ENCODE results near the gene SCML1. TPM values are rescaled to one million over a fixed set of nuclear protein-coding genes. Genes with fewer than 3 reads are reported as not detected.
"Not testable (repeated sequence)": the region's sequence is repeated elsewhere in the genome, so short reads cannot be mapped to it uniquely, and the experiment has no call there.

SCML1 gene
- total RNA-seq, 1 experiment from 2014 or later = 1.9 TPM

DNA sequence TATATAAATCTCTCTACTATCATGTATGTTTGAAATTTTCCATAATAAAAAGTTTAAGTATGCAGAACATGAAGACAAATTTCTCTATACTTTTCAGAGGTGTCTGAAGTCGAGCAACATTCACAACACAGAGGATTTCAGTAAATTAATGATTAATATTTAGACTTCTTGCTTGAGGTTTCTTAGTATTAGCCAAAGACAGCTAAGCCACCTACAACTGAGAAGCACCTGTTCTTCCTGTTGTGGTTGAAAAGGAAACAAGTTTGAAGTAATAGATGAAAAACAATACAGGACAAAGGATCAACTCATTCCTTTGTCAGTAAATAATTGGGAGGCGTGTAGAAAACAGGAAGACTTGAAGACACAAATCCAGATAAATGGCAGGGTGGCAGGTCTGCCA is 21.1 kb downstream of the SCML1 start:
- H3K27me3 ChIP-seq (ENCODE audit: control insufficient read depth, insufficient read depth, low read length) = no peaks in the 10 kb centered on the region; the same call in 1 of the 2 replicates
- no peak overlapping the region for H3K4me3 ChIP-seq (ENCODE audit: insufficient read depth, low read depth, low read length)
- DNase-seq = no peak
- no peaks in the 10 kb centered on the region for H3K36me3 ChIP-seq (replicated peaks; ENCODE audit: control insufficient read depth, insufficient read depth, low read length)

- Histone ChIP-seq H3K36me3 (replicated peaks; ENCODE audit: control insufficient read depth, insufficient read depth, low read length) (no peaks in the 10 kb centered on the region), H3K4me3 (ENCODE audit: insufficient read depth, low read depth, low read length) (no peak overlapping the region), H3K27me3 (ENCODE audit: control insufficient read depth, insufficient read depth, low read length) (no peaks in the 10 kb centered on the region; the same call in 1 of the 2 replicates)
- DNase-seq = no peak
Observed at GRCh38 chrX:17759990-17760389, 22.7 kb downstream of the SCML1 start.

DNA sequence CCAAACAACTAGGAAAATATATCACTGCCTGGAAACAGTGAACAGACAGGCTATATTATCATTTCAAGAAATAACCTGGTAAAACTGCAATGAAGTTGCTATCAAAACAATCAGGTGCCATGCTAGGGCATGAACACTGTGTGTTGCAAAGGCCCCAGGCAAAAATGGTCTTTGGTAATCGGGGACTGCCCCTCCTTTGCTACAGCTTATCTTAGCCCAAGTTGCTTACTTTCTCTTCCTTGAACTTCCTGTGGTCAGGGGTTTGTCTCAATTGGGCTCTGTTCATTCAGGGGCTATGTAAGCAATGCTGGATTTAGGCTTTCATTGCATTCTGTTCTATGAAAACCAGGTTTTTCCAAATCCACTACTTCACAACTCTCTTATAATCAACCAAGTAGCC is 30.4 kb downstream of the SCML1 start:
- H3K27me3 ChIP-seq (ENCODE audit: control insufficient read depth, insufficient read depth, low read length) = no peaks in the 10 kb centered on the region
- H3K36me3 ChIP-seq (replicated peaks; ENCODE audit: control insufficient read depth, insufficient read depth, low read length) = no peaks in the 10 kb centered on the region
- no peak for DNase-seq
- H3K4me3 ChIP-seq (ENCODE audit: insufficient read depth, low read depth, low read length) = no peak overlapping the region

GRCh38 chrX:17768997-17769396 is 31.7 kb downstream of the SCML1 start:
- DNase-seq = no peak
- H3K27me3 ChIP-seq (ENCODE audit: control insufficient read depth, insufficient read depth, low read length) = no peaks in the 10 kb centered on the region
- H3K4me3 ChIP-seq (ENCODE audit: insufficient read depth, low read depth, low read length) = no peak overlapping the region
- no peaks in the 10 kb centered on the region for H3K36me3 ChIP-seq (replicated peaks; ENCODE audit: control insufficient read depth, insufficient read depth, low read length)

- Histone ChIP-seq H3K4me3 (ENCODE audit: insufficient read depth, low read depth, low read length) (no peak overlapping the region), H3K27me3 (ENCODE audit: control insufficient read depth, insufficient read depth, low read length) (no peaks in the 10 kb centered on the region), H3K36me3 (replicated peaks; ENCODE audit: control insufficient read depth, insufficient read depth, low read length) (no peaks in the 10 kb centered on the region)
- DNase-seq = no peak
Observed at GRCh38 chrX:17769701-17770269, 32.5 kb downstream of the SCML1 start.

DNA sequence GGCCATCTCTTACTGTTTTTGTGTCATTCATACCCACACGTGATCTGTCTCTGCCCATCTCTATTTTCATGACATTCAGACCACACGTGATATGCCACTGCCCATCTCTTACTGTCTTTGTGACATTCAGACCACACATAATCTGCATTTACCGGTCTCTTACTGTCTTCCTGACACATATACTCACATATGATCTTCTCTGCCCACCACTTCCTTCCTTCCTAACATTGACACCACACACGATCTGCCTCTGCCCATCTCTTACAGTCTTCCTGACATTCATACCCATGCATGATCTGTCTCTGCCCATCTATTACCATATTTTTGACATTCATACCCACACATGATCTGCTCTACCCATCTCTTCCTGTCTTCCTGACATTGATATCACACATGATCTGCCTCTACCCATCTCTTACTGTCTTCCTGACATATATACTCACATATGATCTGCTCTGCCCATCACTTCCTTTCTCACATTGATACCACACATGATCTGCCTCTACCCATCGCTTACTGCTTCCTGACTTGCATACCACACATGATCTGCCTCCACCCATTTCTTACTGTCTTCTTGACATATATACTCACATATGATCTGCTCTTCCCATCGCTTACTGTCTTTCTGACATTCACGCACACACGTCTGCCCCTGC is 36.1 kb downstream of the SCML1 start:
- H3K4me3 ChIP-seq (ENCODE audit: insufficient read depth, low read depth, low read length) = no peak overlapping the region
- DNase-seq = no peak
- H3K36me3 ChIP-seq (replicated peaks; ENCODE audit: control insufficient read depth, insufficient read depth, low read length) = no peaks in the 10 kb centered on the region
- no peaks in the 10 kb centered on the region for H3K27me3 ChIP-seq (ENCODE audit: control insufficient read depth, insufficient read depth, low read length)

DNA sequence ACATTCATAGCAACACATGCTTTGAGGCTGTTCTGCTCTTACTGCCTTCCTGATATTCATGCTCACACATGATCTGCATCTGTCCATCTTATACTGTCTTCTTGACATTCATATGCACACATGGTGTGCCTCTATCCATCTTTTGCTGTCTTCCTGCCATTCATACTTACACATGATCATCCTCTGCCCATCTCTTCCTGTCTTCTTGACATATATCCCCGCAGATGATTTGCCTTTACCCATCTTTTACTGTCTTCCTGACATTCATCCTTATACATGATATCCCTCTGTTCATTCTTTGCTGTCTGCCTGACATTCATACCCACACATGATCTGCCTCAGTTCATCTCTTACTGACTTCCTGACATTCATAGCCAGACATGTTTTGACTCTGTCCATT is 36.8 kb downstream of the SCML1 start:
- Histone ChIP-seq H3K36me3 (replicated peaks; ENCODE audit: control insufficient read depth, insufficient read depth, low read length) (no peaks in the 10 kb centered on the region), H3K4me3 (ENCODE audit: insufficient read depth, low read depth, low read length) (no peak overlapping the region), H3K27me3 (ENCODE audit: control insufficient read depth, insufficient read depth, low read length) (no peaks in the 10 kb centered on the region)
- no peak for DNase-seq

- Histone ChIP-seq H3K4me3 (ENCODE audit: insufficient read depth, low read depth, low read length) (no peak overlapping the region), H3K27me3 (ENCODE audit: control insufficient read depth, insufficient read depth, low read length) (no peaks in the 10 kb centered on the region), H3K36me3 (replicated peaks; ENCODE audit: control insufficient read depth, insufficient read depth, low read length) (no peaks in the 10 kb centered on the region)
- DNase-seq = no peak
Observed at GRCh38 chrX:17778997-17779396, 41.7 kb downstream of the SCML1 start.

- Histone ChIP-seq H3K4me3 (ENCODE audit: insufficient read depth, low read depth, low read length) (no peak overlapping the region), H3K36me3 (replicated peaks; ENCODE audit: control insufficient read depth, insufficient read depth, low read length) (no peaks in the 10 kb centered on the region), H3K27me3 (ENCODE audit: control insufficient read depth, insufficient read depth, low read length) (no peaks in the 10 kb centered on the region)
- DNase-seq = no peak
Observed at GRCh38 chrX:17779434-17779833, 42.1 kb downstream of the SCML1 start.

GRCh38 chrX:17786554-17787347 is 49.5 kb downstream of the SCML1 start:
- H3K36me3 ChIP-seq (replicated peaks; ENCODE audit: control insufficient read depth, insufficient read depth, low read length); H3K27me3 ChIP-seq (ENCODE audit: control insufficient read depth, insufficient read depth, low read length); H3K4me3 ChIP-seq (ENCODE audit: insufficient read depth, low read depth, low read length); DNase-seq: not testable (repeated sequence)

- DNase-seq = peak; percentile 24
- H3K36me3 ChIP-seq (replicated peaks; ENCODE audit: control insufficient read depth, insufficient read depth, low read length) = no peaks in the 10 kb centered on the region
- H3K4me3 ChIP-seq (ENCODE audit: insufficient read depth, low read depth, low read length) = no peak overlapping the region
- no peaks in the 10 kb centered on the region for H3K27me3 ChIP-seq (ENCODE audit: control insufficient read depth, insufficient read depth, low read length)
Observed at GRCh38 chrX:17787557-17787956, 50.3 kb downstream of the SCML1 start.

GRCh38 chrX:17788439-17788838 is 51.1 kb downstream of the SCML1 start:
- Histone ChIP-seq H3K36me3 (replicated peaks; ENCODE audit: control insufficient read depth, insufficient read depth, low read length) (no peaks in the 10 kb centered on the region), H3K27me3 (ENCODE audit: control insufficient read depth, insufficient read depth, low read length) (no peaks in the 10 kb centered on the region), H3K4me3 (ENCODE audit: insufficient read depth, low read depth, low read length) (no peak overlapping the region)
- DNase-seq = peak; percentile 91

- no peak overlapping the region for H3K4me3 ChIP-seq (ENCODE audit: insufficient read depth, low read depth, low read length)
- H3K36me3 ChIP-seq (replicated peaks; ENCODE audit: control insufficient read depth, insufficient read depth, low read length) = no peaks in the 10 kb centered on the region
- H3K27me3 ChIP-seq (ENCODE audit: control insufficient read depth, insufficient read depth, low read length) = no peaks in the 10 kb centered on the region
- DNase-seq = peak; percentile 40
Observed at GRCh38 chrX:17788956-17789562, 51.8 kb downstream of the SCML1 start.

GRCh38 chrX:17792826-17793225 is 55.5 kb downstream of the SCML1 start:
- no peak overlapping the region for H3K4me3 ChIP-seq (ENCODE audit: insufficient read depth, low read depth, low read length)
- no peak for DNase-seq
- no peaks in the 10 kb centered on the region for H3K27me3 ChIP-seq (ENCODE audit: control insufficient read depth, insufficient read depth, low read length)
- no peaks in the 10 kb centered on the region for H3K36me3 ChIP-seq (replicated peaks; ENCODE audit: control insufficient read depth, insufficient read depth, low read length)

DNA sequence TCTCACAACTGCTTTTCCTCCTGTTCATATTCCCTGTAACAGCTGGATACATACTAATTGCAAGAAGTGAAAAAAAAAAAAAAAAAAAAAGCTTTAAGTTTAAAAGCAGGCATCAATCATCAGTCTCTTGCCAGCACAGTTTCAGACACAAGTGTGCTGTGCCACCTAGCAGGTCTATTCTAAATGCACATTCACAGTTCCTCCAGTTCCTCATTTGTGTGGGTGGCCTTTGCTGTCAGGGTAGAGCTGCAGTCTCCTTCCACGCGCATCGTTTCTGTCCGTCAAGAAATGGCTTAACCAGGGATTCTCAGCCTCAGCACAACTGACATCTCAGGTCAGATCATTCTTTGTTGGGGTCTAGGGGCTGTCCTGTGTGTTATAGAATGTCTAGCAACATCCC is 61.6 kb downstream of the SCML1 start:
- H3K4me3 ChIP-seq (ENCODE audit: insufficient read depth, low read depth, low read length) = no peak overlapping the region
- no peak for DNase-seq

More for the DNA sequence above, 61.6 kb downstream of the SCML1 start:
- no peaks in the 10 kb centered on the region for H3K36me3 ChIP-seq (replicated peaks; ENCODE audit: control insufficient read depth, insufficient read depth, low read length)
- H3K27me3 ChIP-seq (ENCODE audit: control insufficient read depth, insufficient read depth, low read length) = no peaks in the 10 kb centered on the region
